HG03064 (cell line): ENCODE measurements around the gene FAM117A.

Experiments
- ATAC-seq: cut with Tn5 transposase; IDR thresholded peaks from one replicate; pipeline ENCODE4 v1.9.1; 2021; ENCODE audit warnings: low read depth; ENCODE audit not compliant: unreplicated experiment

The FAM117A gene

GRCh38 chr17:49715216-49715615, 48.7 kb downstream of the FAM117A start:
- no peak for ATAC-seq

GRCh38 chr17:49708515-49709183, 55.3 kb downstream of the FAM117A start:
- ATAC-seq: no peak

DNA sequence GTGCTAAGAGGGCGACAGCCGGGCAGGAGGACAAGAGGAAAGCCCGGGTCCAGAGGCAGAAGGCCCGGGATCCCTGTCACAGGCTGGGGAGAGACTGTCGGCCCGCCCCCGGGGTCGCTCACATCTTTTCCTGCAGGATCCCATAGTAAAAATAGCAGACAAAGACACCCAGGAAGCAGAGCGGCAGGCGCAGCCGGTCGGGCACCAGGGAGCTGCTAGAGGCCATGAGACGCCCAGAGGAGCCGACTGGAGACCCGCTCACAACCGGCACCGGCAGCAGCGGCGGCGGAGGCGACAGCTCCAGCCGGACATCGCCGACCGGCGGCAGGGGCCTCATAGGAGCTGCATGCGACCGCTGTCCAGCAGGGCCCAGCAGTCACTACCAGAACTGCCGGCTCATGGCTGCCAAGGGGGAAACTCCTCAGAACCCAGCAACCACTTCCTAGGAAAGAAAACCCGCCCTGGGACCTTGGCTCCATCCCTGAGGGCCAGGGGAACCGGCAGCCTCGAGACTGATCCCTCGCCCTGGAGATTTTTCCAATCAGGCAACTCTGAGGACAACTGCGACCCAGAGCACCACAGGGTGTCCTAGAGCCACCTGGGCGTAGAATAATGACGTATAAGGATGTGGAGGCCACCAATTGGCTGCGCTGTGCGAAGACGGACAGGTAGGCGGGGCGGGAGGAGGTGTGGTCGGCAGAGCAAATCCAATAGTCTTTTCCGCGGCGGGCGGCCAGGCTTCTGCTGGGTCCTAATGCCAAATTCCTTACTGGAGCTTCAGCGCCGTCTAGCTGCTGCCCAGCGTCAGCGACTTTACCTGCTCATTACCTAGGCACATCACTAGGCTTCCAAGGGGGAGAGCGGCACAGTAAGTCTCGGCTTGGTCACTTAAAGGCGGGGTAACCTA, 56.1 kb downstream of the FAM117A start, which contains the start of gene SLC35B1:
SLC35B1 (minus strand) TSS at position 357 of the 907 bp plus-strand sequence; CDS start at position 226, 131 bp downstream.
- ATAC-seq: peak; percentile 73

DNA sequence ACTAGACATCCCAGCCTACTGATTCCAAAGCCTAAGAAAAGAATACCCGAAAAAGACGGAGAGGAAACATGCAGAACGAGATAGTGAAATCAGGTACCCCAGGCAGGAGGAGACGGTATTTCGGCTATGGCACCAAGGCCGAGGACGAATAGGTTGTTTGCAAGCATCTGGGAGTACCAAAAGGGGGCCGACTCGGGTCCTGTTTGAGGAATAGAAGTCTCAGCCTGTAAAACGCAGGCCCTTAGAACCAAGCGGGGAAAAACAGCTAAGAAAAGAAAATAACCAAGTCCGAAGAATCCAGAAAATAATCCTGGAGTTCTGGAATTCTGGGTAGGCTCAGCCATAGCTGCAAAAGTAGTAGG, 56.7 kb downstream of the FAM117A start:
- no peak for ATAC-seq

DNA sequence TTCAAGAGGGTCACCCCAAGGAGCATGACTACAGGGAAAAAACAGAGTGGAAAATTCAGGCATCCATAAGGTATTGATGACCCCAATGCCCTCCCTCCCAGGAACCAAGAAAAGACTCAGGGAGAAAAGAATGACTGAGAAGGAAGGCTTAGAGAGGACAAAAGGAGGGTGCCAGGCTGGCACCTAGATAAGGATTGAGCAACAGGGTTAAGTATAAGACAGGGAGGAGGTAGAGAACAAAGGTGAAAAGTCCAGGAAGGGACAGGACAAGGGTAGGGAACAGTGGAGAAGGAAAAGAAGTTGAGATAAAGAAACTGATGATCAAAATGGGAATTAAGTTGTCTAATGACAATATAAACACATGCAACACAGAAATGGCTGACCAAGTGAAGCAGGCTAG, 58.7 kb downstream of the FAM117A start:
- ATAC-seq: no peak

GRCh38 chr17:49703557-49704277, 60.2 kb downstream of the FAM117A start:
- no peak for ATAC-seq

- ATAC-seq: no peak
Observed at GRCh38 chr17:49700960-49701359, 63.0 kb downstream of the FAM117A start.

- ATAC-seq: no peak
Observed at GRCh38 chr17:49699966-49700575, 63.9 kb downstream of the FAM117A start.

DNA sequence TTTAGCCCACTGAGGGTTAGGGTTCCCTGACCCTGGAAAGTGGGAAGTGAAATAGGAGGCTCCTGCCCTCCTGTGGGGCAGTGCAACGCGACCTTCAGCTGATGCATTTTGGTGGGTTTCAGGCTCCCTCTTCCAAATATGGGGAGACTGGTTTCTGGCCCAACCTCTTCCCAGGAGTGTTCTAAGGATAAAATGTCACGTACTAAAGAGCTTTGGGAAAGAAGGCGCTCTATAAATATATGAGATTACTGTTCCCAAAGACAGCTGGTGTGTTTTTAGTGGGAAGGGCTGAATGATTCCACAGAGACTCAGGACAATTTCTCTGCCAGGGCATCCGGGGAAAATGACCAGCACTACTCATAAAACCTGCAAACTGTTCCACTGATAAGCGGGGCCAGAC, 65.9 kb downstream of the FAM117A start:
- ATAC-seq: no peak

DNA sequence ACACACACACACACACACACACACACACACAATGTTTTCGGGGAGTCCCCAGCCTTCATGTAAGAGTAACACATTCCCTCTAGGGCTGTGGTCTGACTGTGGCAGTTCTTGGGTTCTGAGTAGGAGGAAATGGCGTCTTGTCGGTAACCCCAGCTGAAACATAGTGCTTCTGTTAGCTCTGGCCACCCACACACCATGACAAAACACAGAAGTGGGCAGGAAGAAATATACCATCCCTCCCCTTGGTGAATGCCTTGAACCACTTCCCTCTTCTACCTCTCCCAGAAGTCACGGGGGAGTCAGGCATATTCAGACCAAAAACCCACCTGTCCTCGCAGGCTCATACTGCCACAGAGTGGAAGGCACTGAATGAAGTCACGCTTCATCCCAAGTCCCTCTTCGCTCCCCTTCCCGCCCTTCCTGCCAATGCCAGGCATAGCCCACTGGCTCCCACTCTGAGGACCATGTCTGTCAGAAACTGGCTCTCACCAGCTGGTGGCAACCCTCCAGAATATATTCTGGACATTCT, 67.6 kb downstream of the FAM117A start:
- no peak for ATAC-seq

- no peak for ATAC-seq
Observed at GRCh38 chr17:49695698-49696232, 68.2 kb downstream of the FAM117A start.

- ATAC-seq: no peak
Observed at GRCh38 chr17:49694847-49695697, 68.9 kb downstream of the FAM117A start.

- ATAC-seq: no peak
Observed at GRCh38 chr17:49692751-49693150, 71.2 kb downstream of the FAM117A start.

GRCh38 chr17:49691677-49692191, 72.2 kb downstream of the FAM117A start:
- ATAC-seq: no peak

- no peak for ATAC-seq
Observed at GRCh38 chr17:49691086-49691676, 72.8 kb downstream of the FAM117A start.

DNA sequence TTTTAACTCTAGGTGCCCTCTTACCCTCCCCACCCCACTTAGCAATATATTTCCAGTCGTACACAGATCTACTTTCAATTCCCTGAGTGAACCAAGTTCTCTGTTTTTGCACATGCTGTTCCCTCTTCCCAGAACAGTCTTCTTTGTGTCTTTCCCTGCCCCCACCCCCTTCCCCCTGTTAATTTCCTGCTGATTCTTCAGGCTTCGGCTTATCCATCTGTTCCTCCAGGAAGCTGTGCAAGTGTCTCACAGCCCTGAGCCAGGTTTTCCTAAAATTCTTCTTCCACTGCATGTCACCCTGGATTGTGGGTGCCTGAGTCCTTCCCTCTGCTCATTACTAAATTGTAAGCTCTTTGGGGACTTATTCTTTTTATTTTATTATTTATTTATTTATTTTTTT, 73.7 kb downstream of the FAM117A start:
- ATAC-seq: no peak

GRCh38 chr17:49688848-49689247, 75.1 kb downstream of the FAM117A start:
- ATAC-seq: no peak

DNA sequence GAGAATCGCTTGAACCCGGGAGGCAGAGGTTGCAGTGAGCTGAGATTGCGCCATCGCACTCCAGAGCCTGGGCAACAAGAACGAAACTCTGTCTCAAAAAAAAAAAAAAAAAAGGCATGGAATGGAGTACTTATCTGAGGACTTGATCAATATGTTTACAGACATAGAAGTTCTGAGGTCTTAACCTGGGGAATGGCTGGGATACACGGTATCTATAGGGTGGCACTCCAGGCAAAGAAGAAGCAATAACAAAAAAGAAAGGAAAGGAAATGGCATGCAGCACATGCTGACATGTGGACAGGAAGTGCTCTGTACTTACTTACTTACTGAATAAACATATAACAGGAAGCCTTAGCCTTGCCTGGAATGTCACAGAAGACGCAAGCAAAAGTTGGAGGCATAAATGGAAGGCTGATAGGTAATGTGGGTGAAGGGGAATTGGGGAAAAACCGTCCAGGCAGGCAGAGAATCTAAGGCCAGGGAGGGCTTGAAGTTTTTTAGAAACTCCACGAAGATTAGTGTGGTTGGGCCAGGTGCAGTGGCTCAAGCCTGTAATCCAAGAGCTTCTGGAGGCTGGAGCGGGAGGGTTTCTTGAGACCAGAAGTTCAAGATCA, 75.9 kb downstream of the FAM117A start:
- ATAC-seq: no peak
